Upper lobe of left lung (tissue), 6 donors: ENCODE data around the gene SCGB1D4. TPM values are rescaled to one million over a fixed set of nuclear protein-coding genes. Genes with fewer than 3 reads are reported as not detected.
A peak's percentile ranks its signal among the peaks of the same experiment; 100 is the strongest.

Experiments used
- ATAC-seq, 2 donors: fragments of 200-7000 bp; cut with Tn5 transposase; one replicate each; pipeline ENCODE4 v1.9.1; 2022; ENCODE audit warnings: mild to moderate bottlenecking in 2 of 2, moderate library complexity in 2 of 2; ENCODE audit not compliant: low FRiP score in 2 of 2
- DNase-seq, 2 donors: peaks; one replicate each; pipeline ENCODE4 v3.0.0-alpha.2; 2019 to 2020
- H3K27ac ChIP-seq, 4 donors: fragments of 200-600 bp; sonication (generic); one replicate each; pipeline ENCODE4 v1.5.1; 2016 to 2019
- H3K27me3 ChIP-seq, 4 donors: fragments of 200-600 bp; sonication (generic); one replicate each; pipeline ENCODE4 v1.5.1; 2017 to 2019
- H3K36me3 ChIP-seq, 4 donors: fragments of 200-600 bp; sonication (generic); one replicate each; pipeline ENCODE4 v1.5.1; 2016 to 2019
- H3K4me1 ChIP-seq, 4 donors: fragments of 200-600 bp; sonication (generic); one replicate each; pipeline ENCODE4 v1.5.1; 2018 to 2019
- H3K4me3 ChIP-seq, 4 donors: fragments of 200-600 bp; sonication (generic); one replicate each; pipeline ENCODE4 v1.5.1; 2017 to 2019; ENCODE audit warnings: mild to moderate bottlenecking in 2 of 4, moderate library complexity in 1 of 4
- H3K9me3 ChIP-seq, 4 donors: fragments of 200-600 bp; sonication (generic); one replicate each; pipeline ENCODE4 v1.5.1; 2018 to 2019
- CTCF ChIP-seq, 6 experiments: fragments of 450-650 bp in 4 of 6; fragments of 200-600 bp in 2 of 6; sonication (generic) in 2 of 6; IDR thresholded peaks; one replicate each; pipeline ENCODE4 v1.5.1; 2016 to 2019; ENCODE audit warnings: antibody characterized with exemption in 6 of 6
- EP300 ChIP-seq, 4 donors: sonication (generic); formaldehyde crosslinking; IDR thresholded peaks; one replicate each; pipeline ENCODE4 v1.5.1; 2017; ENCODE audit warnings: antibody characterized with exemption in 4 of 4, control low read depth in 2 of 4
- POLR2A ChIP-seq, 4 donors: fragments of 450-650 bp; IDR thresholded peaks; one replicate each; pipeline ENCODE4 v1.5.1; 2016 to 2017; ENCODE audit warnings: antibody characterized with exemption in 4 of 4, mild to moderate bottlenecking in 2 of 4
- POLR2AphosphoS5 ChIP-seq, 2 donors: sonication (generic); formaldehyde crosslinking; IDR thresholded peaks; one replicate each; pipeline ENCODE4 v1.5.1; 2017; ENCODE audit warnings: antibody characterized with exemption in 2 of 2
- WGBS, 2 donors: methylation state at CpG; one replicate each; pipeline ENCODE4 v1.1.5; 2017 to 2018; 5-methylcytosine and 5-hydroxymethylcytosine counted together
- total RNA-seq, 6 donors: library from RNA; depleted of rRNA in 4 of 6; stranded (reverse); fragments of >200 nt in 4 of 6; gene quantifications; one replicate each; pipeline versions ENCODE4 v1.1.0 to v1.2.1, GENCODE V29; 2016 to 2021
- donor health status: DM: no; HTN: no; CAD: no; lungs with moderate emphysema.
- donor health status: DM: no; HTN: yes; CAD: no; lungs with severe emphysema.

SCGB1D4 gene
- total RNA-seq, 6 donors from 2014 or later, result not detected

GRCh38 chr11:62273284-62273683 is 25.6 kb downstream of the SCGB1D4 start:
- 67 to 77% methylated on average over 5 of the region's 5 CpGs for WGBS, 2 donors
- no peaks in the 10 kb centered on the region for H3K4me1 ChIP-seq
- TF ChIP-seq POLR2AphosphoS5 (IDR thresholded peaks at IDR 0.05) (no peak), CTCF (IDR thresholded peaks at IDR 0.05) (no peak), EP300 (IDR thresholded peaks at IDR 0.05) (no peak), POLR2A (IDR thresholded peaks at IDR 0.05) (no peak)
- no peak overlapping the region for H3K27ac ChIP-seq
- H3K36me3 ChIP-seq, result no peaks in the 10 kb centered on the region
- DNase-seq (no peak), ATAC-seq (no peak)
- H3K9me3 ChIP-seq, result no peaks in the 10 kb centered on the region
- H3K4me3 ChIP-seq, result no peak overlapping the region
- H3K27me3 ChIP-seq, result no peaks in the 10 kb centered on the region

DNA sequence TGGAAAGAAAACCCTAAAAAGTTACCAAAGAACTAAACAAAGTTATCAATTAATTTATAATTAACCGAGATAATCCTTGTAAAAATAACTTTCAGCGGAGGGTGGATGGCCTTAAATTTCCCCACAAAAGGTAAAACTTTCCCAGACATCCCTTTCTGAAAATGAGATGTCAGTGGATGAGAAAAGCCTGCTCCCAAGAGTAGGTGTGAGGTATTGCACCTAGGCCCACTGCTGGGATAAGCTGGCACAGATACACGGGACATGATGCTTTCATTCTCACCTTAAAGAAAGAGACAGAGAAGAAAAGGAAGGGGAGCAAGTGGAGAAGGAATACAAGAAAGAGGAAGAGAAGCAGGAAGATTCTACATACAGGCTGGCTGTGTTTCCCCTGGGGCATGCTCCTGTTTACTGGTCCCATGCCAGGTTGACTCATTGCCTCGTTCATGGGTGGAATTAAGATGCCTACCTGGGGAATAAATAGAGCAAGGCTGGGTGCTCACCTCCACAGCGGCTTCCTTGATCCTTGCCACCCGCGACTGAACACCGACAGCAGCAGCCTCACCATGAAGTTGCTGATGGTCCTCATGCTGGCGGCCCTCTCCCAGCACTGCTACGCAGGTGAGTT is 29.1 kb downstream of the SCGB1D4 start, which contains the start of gene SCGB2A2:
SCGB2A2 (plus strand) TSS at position 505 of the 625 bp plus-strand sequence; CDS start at position 564, 59 bp downstream.
- ATAC-seq, result no peak
- 71 to 75% methylated on average over 9 to 10 of the region's 10 CpGs for WGBS, 2 donors

DNA sequence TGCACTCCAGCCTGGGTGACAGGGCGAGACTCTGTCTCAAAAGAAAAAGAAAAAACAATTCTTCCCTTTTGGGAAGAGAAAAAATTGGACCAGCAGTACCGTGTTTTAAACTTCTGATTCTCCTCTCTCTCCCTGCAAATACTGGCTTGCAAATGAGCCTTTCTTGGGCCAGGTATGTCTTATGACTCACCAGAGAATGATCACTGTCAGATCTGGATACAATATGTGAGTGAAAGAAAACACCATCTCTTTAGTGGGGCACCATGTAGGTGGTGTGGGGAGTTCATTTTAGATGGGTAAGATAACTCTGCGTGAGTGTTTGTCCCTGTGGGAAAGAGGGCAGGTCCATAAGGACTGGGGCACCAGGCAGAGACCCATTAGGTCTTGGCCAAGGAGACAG is 31.3 kb downstream of the SCGB1D4 start:
- Histone ChIP-seq H3K27me3 (no peaks in the 10 kb centered on the region), H3K36me3 (no peaks in the 10 kb centered on the region), H3K4me1 (no peaks in the 10 kb centered on the region), H3K27ac (no peak overlapping the region), H3K9me3 (no peaks in the 10 kb centered on the region), H3K4me3 (no peak overlapping the region)
- TF ChIP-seq EP300 (IDR thresholded peaks at IDR 0.05) (no peak), CTCF (IDR thresholded peaks at IDR 0.05) (no peak), POLR2AphosphoS5 (IDR thresholded peaks at IDR 0.05) (no peak), POLR2A (IDR thresholded peaks at IDR 0.05) (no peak)
- ATAC-seq (no peak), DNase-seq (no peak)
- WGBS, 2 donors, result 83% methylated on average over 3 of the region's 3 CpGs

More for the DNA sequence above, 29.1 kb downstream of the SCGB1D4 start, which contains the start of gene SCGB2A2:
- no peak for TF ChIP-seq EP300 (IDR thresholded peaks at IDR 0.05)
- TF ChIP-seq CTCF (IDR thresholded peaks at IDR 0.05), result peak in 1 of 6 experiments; percentile 10
- no peaks in the 10 kb centered on the region for H3K4me1 ChIP-seq
- no peak for DNase-seq
- H3K27ac ChIP-seq, result no peak within 1 kb of the TSS
- no peak within 1 kb of the TSS for H3K4me3 ChIP-seq
- no peaks in the 10 kb centered on the region for H3K9me3 ChIP-seq
- no peaks in the 10 kb centered on the region for H3K27me3 ChIP-seq
- no peaks in the 10 kb centered on the region for H3K36me3 ChIP-seq

- 54 to 83% methylated on average over 1 of the region's 1 CpG for WGBS, 2 donors
- no peak for DNase-seq
- Histone ChIP-seq H3K4me1 (no peaks in the 10 kb centered on the region), H3K4me3 (no peak overlapping the region), H3K36me3 (no peaks in the 10 kb centered on the region), H3K27me3 (no peaks in the 10 kb centered on the region), H3K9me3 (no peaks in the 10 kb centered on the region), H3K27ac (no peak overlapping the region)
- no peak for TF ChIP-seq CTCF (IDR thresholded peaks at IDR 0.05)
- no peak for ATAC-seq
Measured at GRCh38 chr11:62267050-62267449, 31.8 kb downstream of the SCGB1D4 start.

DNA sequence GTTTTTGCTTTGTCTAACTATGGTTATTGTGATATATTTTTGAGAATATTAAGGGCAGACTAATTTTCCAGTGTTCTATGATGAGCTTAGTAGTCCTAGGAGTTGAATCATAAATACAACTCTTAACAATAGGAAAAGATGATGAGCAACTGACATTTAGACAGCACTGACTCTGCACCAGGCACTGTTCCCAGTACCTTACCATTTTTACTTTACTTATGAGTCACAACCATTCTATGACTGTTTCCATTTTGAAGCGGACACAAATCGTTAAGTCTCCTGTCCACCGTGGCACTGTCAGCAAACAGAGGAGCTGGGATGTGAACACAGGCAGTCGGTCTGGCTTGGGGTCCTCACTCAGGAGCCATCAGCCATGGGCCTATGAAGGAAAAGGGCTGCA is 32.3 kb downstream of the SCGB1D4 start:
- Histone ChIP-seq H3K4me1 (no peaks in the 10 kb centered on the region), H3K4me3 (no peak overlapping the region), H3K9me3 (no peaks in the 10 kb centered on the region), H3K36me3 (no peaks in the 10 kb centered on the region), H3K27ac (no peak overlapping the region), H3K27me3 (no peaks in the 10 kb centered on the region)
- WGBS, 2 donors, result 69 to 80% methylated on average over 4 of the region's 4 CpGs
- TF ChIP-seq EP300 (IDR thresholded peaks at IDR 0.05) (no peak), CTCF (IDR thresholded peaks at IDR 0.05) (no peak), POLR2A (IDR thresholded peaks at IDR 0.05) (no peak), POLR2AphosphoS5 (IDR thresholded peaks at IDR 0.05) (no peak)
- no peak for ATAC-seq
- DNase-seq, result no peak
